Measurements from ENCODE around the gene PDK4. TPM values are rescaled to one million over a fixed set of nuclear protein-coding genes. Genes with fewer than 3 reads are reported as not detected.
A peak's percentile ranks its signal among the peaks of the same experiment; 100 is the strongest.

PDK4 gene
- total and polyA plus RNA-seq, 2 of the 13 experiments (the other 11 are each of a cell fraction or from before 2014, with no cell fraction given) = 0.04 TPM; not detected in 1

DNA sequence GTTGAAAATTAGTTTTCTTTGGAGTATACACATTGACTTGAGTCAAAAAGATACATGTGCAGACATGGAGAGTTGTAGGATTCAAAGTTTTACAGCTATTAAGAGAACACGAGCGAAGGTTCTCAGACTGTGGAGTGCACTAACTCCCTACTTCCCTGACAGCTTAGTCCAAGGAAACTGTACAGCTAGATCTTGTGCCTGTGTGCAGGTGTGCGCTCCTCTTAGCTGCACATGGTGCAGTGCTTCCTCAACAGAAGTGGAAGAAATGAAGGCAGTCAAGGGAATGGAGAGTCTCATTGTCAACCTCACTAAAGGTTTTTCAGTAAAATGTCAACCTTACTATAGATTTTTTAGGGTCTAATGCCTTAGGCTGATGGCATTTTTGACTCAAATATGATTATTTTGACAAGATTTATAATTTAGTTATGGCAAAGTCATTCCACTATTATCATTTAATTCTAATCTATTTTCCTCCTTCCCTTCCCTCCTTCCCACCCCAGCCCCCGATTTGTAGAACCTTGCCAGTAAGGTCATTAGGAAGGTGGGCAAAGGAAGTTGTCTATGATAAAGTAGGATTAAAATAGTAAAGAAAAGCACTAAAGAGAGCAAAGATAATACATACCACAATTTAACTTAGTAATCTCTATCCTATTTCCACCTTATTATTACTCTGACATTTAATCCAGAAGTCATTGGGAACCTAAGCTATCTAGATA is 13.6 kb downstream of the PDK4 start:
- ATAC-seq (no peak), FAIRE-seq (no peak)
- in situ Hi-C loops (cut with HindIII; ENCODE audit: extremely low pct_ligation_motif_present, low pct_unique_long_range_greater_than_20kb) = no loop called here

DNA sequence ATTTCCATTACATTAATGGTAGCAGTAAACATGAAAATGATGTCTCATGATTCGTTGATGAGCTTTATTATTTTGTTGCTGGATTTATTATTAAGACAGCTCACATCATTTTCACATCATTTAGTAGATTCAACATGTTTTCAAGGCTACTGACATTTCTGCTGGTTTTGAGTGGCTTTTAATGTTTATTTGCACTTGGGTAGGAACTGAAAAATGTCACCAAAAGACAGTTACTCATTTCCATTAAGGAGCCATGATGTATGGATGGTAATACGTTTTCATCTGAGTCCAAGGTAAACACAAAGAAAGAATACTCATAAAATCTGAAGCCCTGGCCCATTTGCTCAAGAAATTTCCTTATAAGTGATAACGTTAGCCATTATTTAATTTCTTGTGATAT is 14.8 kb downstream of the PDK4 start:
- in situ Hi-C loops (cut with HindIII; ENCODE audit: extremely low pct_ligation_motif_present, low pct_unique_long_range_greater_than_20kb) = no loop called here

More for the DNA sequence above, 13.6 kb downstream of the PDK4 start:
- no peaks in the 10 kb centered on the region for H3K9me3 ChIP-seq (ENCODE audit: low read length)
- peaks cover 7% of the 10 kb centered on the region; the same call in 1 of the 2 replicates for H3K4me1 ChIP-seq (ENCODE audit: insufficient read depth, low read length)
- H2AFZ ChIP-seq (ENCODE audit: low read length) = no peak overlapping the region
- no peaks in the 10 kb centered on the region for H4K20me1 ChIP-seq (ENCODE audit: insufficient read depth, low read length)
- CTCF ChIA-PET (ENCODE audit: low intra/inter-chr PET ratio, low total read pairs) = no interaction called here
- no peaks in the 10 kb centered on the region for H3K36me3 ChIP-seq (replicated peaks in 1 of 2; ENCODE audit: control insufficient read depth in 1 of 2, insufficient read depth in 2 of 2, low read length in 2 of 2)
- H3K27me3 ChIP-seq (ENCODE audit: control insufficient read depth in 1 of 2, insufficient read depth in 2 of 2, low read length in 2 of 2) = no peaks in the 10 kb centered on the region
- H3K27ac ChIP-seq (ENCODE audit: extremely low read length, insufficient read depth, low read length) = no peak overlapping the region
- POLR2A ChIA-PET = no interaction called here
- no peak overlapping the region for H3K4me2 ChIP-seq (ENCODE audit: low read depth, low read length)
- intact Hi-C loops (cut with micrococcal nuclease; ENCODE audit: unreplicated experiment) = no loop called here
- TF ChIP-seq HNRNPK (IDR thresholded peaks at IDR 0.05; ENCODE audit: low read depth, low read length, poor library complexity, severe bottlenecking) (peak; percentile 24), ZNF282 (IDR thresholded peaks at IDR 0.05; ENCODE audit: partially characterized antibody) (no peak)
- H3K4me3 ChIP-seq (replicated peaks in 1 of 3; ENCODE audit: insufficient read depth in 1 of 3, low read depth in 2 of 3, low read length in 3 of 3) = no peak overlapping the region
- 38% methylated on average over 4 of the region's 4 CpGs for WGBS (ENCODE audit: low lambda C conversion rate)
- DNase-seq (ENCODE audit: low spot score) = no peak
- H3K79me2 ChIP-seq (ENCODE audit: insufficient read depth, low read length) = no peaks in the 10 kb centered on the region
- no peak overlapping the region for H3K9ac ChIP-seq (ENCODE audit: insufficient read depth, low read depth, low read length)
- no TSS peak for BruUV-seq (replicated peaks)

More for the DNA sequence above, 14.8 kb downstream of the PDK4 start:
- Histone ChIP-seq H3K9ac (ENCODE audit: insufficient read depth, low read depth, low read length) (no peak overlapping the region), H3K9me3 (ENCODE audit: low read length) (no peaks in the 10 kb centered on the region), H3K27ac (ENCODE audit: extremely low read length, insufficient read depth, low read length) (no peak overlapping the region), H3K4me1 (ENCODE audit: insufficient read depth, low read length) (peaks cover 7% of the 10 kb centered on the region; the same call in 1 of the 2 replicates), H3K36me3 (replicated peaks in 1 of 2; ENCODE audit: control insufficient read depth in 1 of 2, insufficient read depth in 2 of 2, low read length in 2 of 2) (no peaks in the 10 kb centered on the region), H3K79me2 (ENCODE audit: insufficient read depth, low read length) (no peaks in the 10 kb centered on the region), H3K4me2 (ENCODE audit: low read depth, low read length) (no peak overlapping the region), H3K4me3 (replicated peaks in 1 of 3; ENCODE audit: insufficient read depth in 1 of 3, low read depth in 2 of 3, low read length in 3 of 3) (no peak overlapping the region), H3K27me3 (ENCODE audit: control insufficient read depth in 1 of 2, insufficient read depth in 2 of 2, low read length in 2 of 2) (peaks cover 0 to 5% of the 10 kb centered on the region in 2 experiments; a peak in 1 of 5 replicates), H2AFZ (ENCODE audit: low read length) (no peak overlapping the region), H4K20me1 (ENCODE audit: insufficient read depth, low read length) (no peaks in the 10 kb centered on the region)
- BruUV-seq (replicated peaks) = no TSS peak
- 1% methylated on average over 3 of the region's 3 CpGs for WGBS (ENCODE audit: low lambda C conversion rate)
- CTCF ChIA-PET (ENCODE audit: low intra/inter-chr PET ratio, low total read pairs) = no interaction called here
- TF ChIP-seq, protein P1, sequence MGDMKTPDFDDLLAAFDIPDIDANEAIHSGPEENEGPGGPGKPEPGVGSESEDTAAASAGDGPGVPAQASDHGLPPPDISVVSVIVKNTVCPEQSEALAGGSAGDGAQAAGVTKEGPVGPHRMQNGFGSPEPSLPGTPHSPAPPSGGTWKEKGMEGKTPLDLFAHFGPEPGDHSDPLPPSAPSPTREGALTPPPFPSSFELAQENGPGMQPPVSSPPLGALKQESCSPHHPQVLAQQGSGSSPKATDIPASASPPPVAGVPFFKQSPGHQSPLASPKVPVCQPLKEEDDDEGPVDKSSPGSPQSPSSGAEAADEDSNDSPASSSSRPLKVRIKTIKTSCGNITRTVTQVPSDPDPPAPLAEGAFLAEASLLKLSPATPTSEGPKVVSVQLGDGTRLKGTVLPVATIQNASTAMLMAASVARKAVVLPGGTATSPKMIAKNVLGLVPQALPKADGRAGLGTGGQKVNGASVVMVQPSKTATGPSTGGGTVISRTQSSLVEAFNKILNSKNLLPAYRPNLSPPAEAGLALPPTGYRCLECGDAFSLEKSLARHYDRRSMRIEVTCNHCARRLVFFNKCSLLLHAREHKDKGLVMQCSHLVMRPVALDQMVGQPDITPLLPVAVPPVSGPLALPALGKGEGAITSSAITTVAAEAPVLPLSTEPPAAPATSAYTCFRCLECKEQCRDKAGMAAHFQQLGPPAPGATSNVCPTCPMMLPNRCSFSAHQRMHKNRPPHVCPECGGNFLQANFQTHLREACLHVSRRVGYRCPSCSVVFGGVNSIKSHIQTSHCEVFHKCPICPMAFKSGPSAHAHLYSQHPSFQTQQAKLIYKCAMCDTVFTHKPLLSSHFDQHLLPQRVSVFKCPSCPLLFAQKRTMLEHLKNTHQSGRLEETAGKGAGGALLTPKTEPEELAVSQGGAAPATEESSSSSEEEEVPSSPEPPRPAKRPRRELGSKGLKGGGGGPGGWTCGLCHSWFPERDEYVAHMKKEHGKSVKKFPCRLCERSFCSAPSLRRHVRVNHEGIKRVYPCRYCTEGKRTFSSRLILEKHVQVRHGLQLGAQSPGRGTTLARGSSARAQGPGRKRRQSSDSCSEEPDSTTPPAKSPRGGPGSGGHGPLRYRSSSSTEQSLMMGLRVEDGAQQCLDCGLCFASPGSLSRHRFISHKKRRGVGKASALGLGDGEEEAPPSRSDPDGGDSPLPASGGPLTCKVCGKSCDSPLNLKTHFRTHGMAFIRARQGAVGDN (CRISPR knock-in tag; IDR thresholded peaks at IDR 0.05) = no peak
- TF ChIP-seq ZNF34 (CRISPR knock-in tag; IDR thresholded peaks at IDR 0.05; ENCODE audit: borderline replicate concordance) (no peak), ZNF564 (CRISPR knock-in tag; IDR thresholded peaks at IDR 0.05) (no peak), ZSCAN21 (CRISPR knock-in tag; IDR thresholded peaks at IDR 0.05; ENCODE audit: borderline replicate concordance) (no peak), ZNF496 (CRISPR knock-in tag; IDR thresholded peaks at IDR 0.05; ENCODE audit: insufficient replicate concordance) (no peak), PITX1 (CRISPR knock-in tag; IDR thresholded peaks at IDR 0.05) (no peak), YY1 (IDR thresholded peaks at IDR 0.05; ENCODE audit: insufficient read depth, insufficient replicate concordance, low read depth, low read length) (no peak), CEBPG (CRISPR knock-in tag; IDR thresholded peaks at IDR 0.05) (no peak), ZNF713 (CRISPR knock-in tag; IDR thresholded peaks at IDR 0.05) (no peak)
- POLR2A ChIA-PET = no interaction called here
- FAIRE-seq (no peak), ATAC-seq (no peak), DNase-seq (ENCODE audit: low spot score) (no peak)
- intact Hi-C loops (cut with micrococcal nuclease; ENCODE audit: unreplicated experiment) = no loop called here
